A549 (cell line): ENCODE results near the gene TMEM240. TPM values are rescaled to one million over a fixed set of nuclear protein-coding genes. Genes with fewer than 3 reads are reported as not detected.

ENCODE experiments used
- ATAC-seq, 2 experiments: fragments of 200-7000 bp in 1 of 2; fragments of >200 bp in 1 of 2; cut with Nextera tagmentation in 1 of 2; cut with Tn5 transposase in 1 of 2; 3 replicates each; pipeline versions ENCODE4 v1.8.0 to v1.9.1; 2018 to 2020; ENCODE audit warnings: mild to moderate bottlenecking in 1 of 2, moderate library complexity in 1 of 2
- CTCF ChIA-PET: fragments of 300-600 bp; sonication (Branson Sonifier 250); formaldehyde crosslinking; extraction: SDS; loops from one replicate; lab custom pipeline; 2021; ENCODE audit warnings: antibody characterized with exemption, inconsistent platforms; lab: Yijun Ruan, JAX
- POLR2A ChIA-PET: fragments of 350-600 bp; formaldehyde crosslinking; extraction: SDS; loops from one replicate; lab custom pipeline; 2021; ENCODE audit warnings: antibody characterized with exemption, inconsistent platforms; lab: Yijun Ruan, JAX
- DNase-seq, 2 experiments: peaks; one replicate each; pipeline versions ENCODE4 v3.0.0 to v3.0.0-alpha.2; 2011 to 2016; ENCODE audit warnings: low read depth in 1 of 2, low spot score in 1 of 2
- FAIRE-seq: peaks from 2 replicates; lab custom pipeline; 2011; peaks lifted over from hg19 to GRCh38; lab: Jason Lieb, UNC
- H3K27ac ChIP-seq, 2 experiments: fragments of >200 bp; sonication (Bioruptor Twin); formaldehyde crosslinking; 3 replicates each; pipeline ENCODE4 v1.5.1; 2016 to 2017
- H3K4me1 ChIP-seq: fragments of >200 bp; sonication (Bioruptor Twin); formaldehyde crosslinking; 3 replicates; pipeline ENCODE4 v1.6.1; 2016
- H3K4me2 ChIP-seq: fragments of >200 bp; sonication (Bioruptor Twin); formaldehyde crosslinking; 3 replicates; pipeline ENCODE4 v1.6.1; 2016
- H3K4me3 ChIP-seq: fragments of >200 bp; sonication (Bioruptor Twin); formaldehyde crosslinking; 3 replicates; pipeline ENCODE4 v1.5.1; 2016
- H3K9me3 ChIP-seq: fragments of >200 bp; sonication (Bioruptor Twin); formaldehyde crosslinking; 3 replicates; pipeline ENCODE4 v1.6.1; 2016
- BCL3 ChIP-seq: fragments of >200 bp; sonication (Bioruptor Twin); formaldehyde crosslinking; IDR thresholded peaks from 3 replicates; pipeline ENCODE4 v1.6.1; 2016
- BHLHE40 ChIP-seq: IDR thresholded peaks from 2 replicates; pipeline ENCODE4 v1.6.1; 2012; ENCODE audit warnings: low read depth, low read length, inconsistent platforms
- CBX2 ChIP-seq: fragments of 200-600 bp; sonication (generic); IDR thresholded peaks from 2 replicates; pipeline ENCODE4 v1.6.1; 2016; ENCODE audit warnings: low read depth, mild to moderate bottlenecking, borderline replicate concordance
- CEBPB ChIP-seq, 2 experiments: fragments of >200 bp in 1 of 2; sonication (Bioruptor Twin) in 1 of 2; formaldehyde crosslinking in 1 of 2; IDR thresholded peaks; 2 replicates each; pipeline ENCODE4 v1.6.1; 2012 to 2016
- CHD2 ChIP-seq: fragments of 150-350 bp; IDR thresholded peaks from 2 replicates; pipeline ENCODE4 v1.6.1; 2014; ENCODE audit warnings: low read length; ENCODE audit not compliant: partially characterized antibody
- CHD4 ChIP-seq: fragments of 200-600 bp; sonication (generic); IDR thresholded peaks from 2 replicates; pipeline ENCODE4 v1.6.1; 2016; ENCODE audit warnings: antibody characterized with exemption, mild to moderate bottlenecking, borderline replicate concordance
- EHF ChIP-seq: fragments of 250-450 bp; sonication (Bioruptor Pico); IDR thresholded peaks from 2 replicates; pipeline ENCODE4 v1.5.0; 2020; ENCODE audit warnings: mild to moderate bottlenecking
- ELK1 ChIP-seq: fragments of 150-350 bp; IDR thresholded peaks from 2 replicates; pipeline ENCODE4 v1.6.1; 2014; ENCODE audit warnings: low read depth, mild to moderate bottlenecking, low read length
- EP300 ChIP-seq, 2 experiments: fragments of >200 bp; sonication (Bioruptor Twin); formaldehyde crosslinking; IDR thresholded peaks; 2 replicates in 1 of 2; 3 replicates in 1 of 2; pipeline ENCODE4 v1.6.1; 2016 to 2017
- ESRRA ChIP-seq: fragments of 150-350 bp; IDR thresholded peaks from 2 replicates; pipeline ENCODE4 v1.6.1; 2014; ENCODE audit warnings: mild to moderate bottlenecking, low read length, borderline replicate concordance
- FOXS1 ChIP-seq: fragments of 250-450 bp; sonication (Bioruptor Pico); IDR thresholded peaks from 2 replicates; pipeline ENCODE4 v1.5.0; 2020; ENCODE audit warnings: mild to moderate bottlenecking, moderate library complexity
- GATA3 ChIP-seq: IDR thresholded peaks from 2 replicates; pipeline ENCODE4 v1.6.1; 2012; ENCODE audit warnings: borderline replicate concordance
- HES2 ChIP-seq: fragments of >200 bp; sonication (Bioruptor Twin); formaldehyde crosslinking; IDR thresholded peaks from 2 replicates; pipeline ENCODE4 v1.6.1; 2016
- HEYL ChIP-seq: fragments of 250-450 bp; sonication (Bioruptor Pico); IDR thresholded peaks from 2 replicates; pipeline ENCODE4 v1.8.0; 2021; ENCODE audit warnings: mild to moderate bottlenecking, moderate library complexity
- HOXB5 ChIP-seq: fragments of 250-450 bp; sonication (Bioruptor Pico); IDR thresholded peaks from 2 replicates; pipeline ENCODE4 v1.5.0; 2020; ENCODE audit warnings: mild to moderate bottlenecking, moderate library complexity
- JUN ChIP-seq, 2 experiments: fragments of >200 bp; sonication (Bioruptor Twin); formaldehyde crosslinking; IDR thresholded peaks; 2 replicates in 1 of 2; 3 replicates in 1 of 2; pipeline ENCODE4 v1.6.1; 2016 to 2017
- JUNB ChIP-seq: fragments of >200 bp; sonication (Bioruptor Twin); formaldehyde crosslinking; IDR thresholded peaks from 2 replicates; pipeline ENCODE4 v1.6.1; 2016
- KDM1A ChIP-seq: fragments of 200-600 bp; sonication (generic); IDR thresholded peaks from 2 replicates; pipeline ENCODE4 v1.6.1; 2016; ENCODE audit warnings: low read depth, mild to moderate bottlenecking
- MAFK ChIP-seq: fragments of 450-650 bp; IDR thresholded peaks from 2 replicates; pipeline ENCODE4 v1.6.1; 2014; ENCODE audit not compliant: partially characterized antibody
- MAZ ChIP-seq: fragments of 150-350 bp; IDR thresholded peaks from 2 replicates; pipeline ENCODE4 v1.6.1; 2014; ENCODE audit warnings: antibody characterized with exemption, low read depth, low read length, borderline replicate concordance
- NFE2L2 ChIP-seq: fragments of 150-350 bp; conservative IDR thresholded peaks from 2 replicates; pipeline ENCODE4 v1.6.1; 2014; ENCODE audit warnings: low read length
- PBX3 ChIP-seq: IDR thresholded peaks from 2 replicates; pipeline ENCODE4 v1.6.1; 2012
- RAD21 ChIP-seq, 2 experiments: fragments of >200 bp in 1 of 2; sonication (Bioruptor Twin) in 1 of 2; formaldehyde crosslinking in 1 of 2; IDR thresholded peaks in 1 of 2; conservative IDR thresholded peaks in 1 of 2; 2 replicates in 1 of 2; 3 replicates in 1 of 2; pipeline ENCODE4 v1.6.1; 2012 to 2018; ENCODE audit warnings: inconsistent platforms in 1 of 2
- RARB ChIP-seq: fragments of 250-450 bp; sonication (Bioruptor Pico); IDR thresholded peaks from 2 replicates; pipeline ENCODE4 v1.8.0; 2021; ENCODE audit warnings: mild to moderate bottlenecking, moderate library complexity
- RCOR1 ChIP-seq: fragments of 150-350 bp; IDR thresholded peaks from 2 replicates; pipeline ENCODE4 v1.6.1; 2014; ENCODE audit warnings: antibody characterized with exemption, low read length, low read depth
- SMC3 ChIP-seq: fragments of >200 bp; sonication (Bioruptor Twin); formaldehyde crosslinking; IDR thresholded peaks from 3 replicates; pipeline ENCODE4 v1.6.1; 2018; ENCODE audit warnings: inconsistent platforms
- TFCP2L1 ChIP-seq: fragments of 250-450 bp; sonication (Bioruptor Pico); IDR thresholded peaks from 2 replicates; pipeline ENCODE4 v1.5.0; 2021; ENCODE audit warnings: mild to moderate bottlenecking
- USF2 ChIP-seq: fragments of 450-650 bp; IDR thresholded peaks from 2 replicates; pipeline ENCODE4 v1.6.1; 2014; ENCODE audit warnings: antibody characterized with exemption
- ZFP36 ChIP-seq: fragments of 450-650 bp; IDR thresholded peaks from 2 replicates; pipeline ENCODE4 v1.6.1; 2014; ENCODE audit warnings: borderline replicate concordance; ENCODE audit not compliant: partially characterized antibody
- ZSCAN20 ChIP-seq: fragments of 250-450 bp; sonication (Bioruptor Pico); IDR thresholded peaks from 2 replicates; pipeline ENCODE4 v1.8.0; 2022; ENCODE audit warnings: mild to moderate bottlenecking, moderate library complexity
- WGBS: methylation state at CpG from one replicate; pipeline ENCODE4 v1.1.6; 2017; ENCODE audit errors: missing lambda C conversion rate; 5-methylcytosine and 5-hydroxymethylcytosine counted together
- polyA plus RNA-seq, 4 experiments: library from polyadenylated mRNA; depleted of rRNA in 3 of 4; stranded (reverse); fragments of >200 nt; fragmentation: RNase III in 1 of 4; extraction: RNeasy Plus Mini Kit Qiagen cat#74134 plus additional on column Dnase treatment in 1 of 4; gene quantifications; 2 replicates in 3 of 4; 3 replicates in 1 of 4; pipeline ENCODE4 v1.2.3, GENCODE V29; 2011 to 2017

The TMEM240 gene
- polyA plus RNA-seq, 2 of the 4 experiments (the other 2 are of a cell fraction), result 0.14 to 1.1 TPM

- WGBS, result 97% methylated on average over 22 of the region's 32 CpGs
- no peak overlapping the region for H3K4me3 ChIP-seq
- DNase-seq, result no peak
- TF ChIP-seq GATA3 (no peak), BHLHE40 (no peak), PBX3 (no peak), CBX2 (no peak), RAD21 (conservative IDR thresholded peaks at IDR 0.05 in 1 of 2, IDR thresholded peaks at IDR 0.05 in 1 of 2) (no peak), MAFK (no peak), CHD4 (no peak), NFE2L2 (no peak), RCOR1 (no peak), EHF (CRISPR knock-in tag) (no peak), USF2 (no peak)
- no peaks in the 10 kb centered on the region for H3K4me1 ChIP-seq
- ATAC-seq, result no peak
- no peak for FAIRE-seq
- H3K9me3 ChIP-seq, result no peaks in the 10 kb centered on the region
- H3K27ac ChIP-seq, result no peak overlapping the region
- H3K4me2 ChIP-seq, result no peak overlapping the region
- CTCF ChIA-PET, result no interaction called here
- POLR2A ChIA-PET, result no interaction called here
Observed at GRCh38 chr1:1537626-1538250, 2.7 kb downstream of the TMEM240 start.

GRCh38 chr1:1536938-1537546 lies 3.4 kb downstream of the TMEM240 start:
- ATAC-seq, result no peak
- POLR2A ChIA-PET, result no interaction called here
- 100% methylated on average over 2 of the region's 15 CpGs for WGBS

GRCh38 chr1:1536019-1536937 lies 4.1 kb downstream of the TMEM240 start:
- CTCF ChIA-PET, result interaction anchor here (0.8 kb wide), 1 partner anchor 11 kb away, joined by 3 read pairs; no protein-coding TSS in a partner anchor
- DNase-seq (no peak), ATAC-seq (peak; percentile 19 to 32; a peak in 4 of 6 replicates), FAIRE-seq (no peak)
- POLR2A ChIA-PET, result no interaction called here
- H3K4me2 ChIP-seq, result no peak overlapping the region
- no peaks in the 10 kb centered on the region; the same call in 2 of the 3 replicates for H3K9me3 ChIP-seq
- no peak for TF ChIP-seq TFCP2L1 (CRISPR knock-in tag)
- no peak for TF ChIP-seq MAFK
- TF ChIP-seq ELK1, result no peak
- TF ChIP-seq JUNB, result no peak
- TF ChIP-seq FOXS1, result no peak
- no peak for TF ChIP-seq KDM1A
- no peak for TF ChIP-seq GATA3
- TF ChIP-seq EP300 (IDR thresholded peaks at IDR 0.05), result no peak
- TF ChIP-seq ZSCAN20 (CRISPR knock-in tag), result no peak
- TF ChIP-seq BHLHE40, result no peak
- TF ChIP-seq CBX2, result no peak
- no peak for TF ChIP-seq ESRRA
- TF ChIP-seq HES2, result no peak
- TF ChIP-seq BCL3, result no peak
- no peak for TF ChIP-seq JUN (IDR thresholded peaks at IDR 0.05)
- no peak for TF ChIP-seq HOXB5
- no peak for TF ChIP-seq CEBPB (IDR thresholded peaks at IDR 0.05)
- no peak overlapping the region for H3K4me3 ChIP-seq
- WGBS, result 90% methylated on average over 29 of the region's 48 CpGs
- no peaks in the 10 kb centered on the region for H3K4me1 ChIP-seq
- no peak overlapping the region for H3K27ac ChIP-seq

More at GRCh38 chr1:1536938-1537546, 3.4 kb downstream of the TMEM240 start:
- FAIRE-seq (no peak), DNase-seq (no peak)
- H3K4me1 ChIP-seq, result no peaks in the 10 kb centered on the region
- H3K4me2 ChIP-seq, result no peak overlapping the region
- H3K9me3 ChIP-seq, result no peaks in the 10 kb centered on the region; the same call in 2 of the 3 replicates
- no peak overlapping the region for H3K27ac ChIP-seq
- TF ChIP-seq CHD2, result no peak
- TF ChIP-seq RARB (CRISPR knock-in tag), result no peak
- TF ChIP-seq ZFP36, result no peak
- TF ChIP-seq HEYL (CRISPR knock-in tag), result no peak
- no peak for TF ChIP-seq MAZ
- TF ChIP-seq KDM1A, result no peak
- TF ChIP-seq SMC3, result no peak
- no peak for TF ChIP-seq MAFK
- no peak for TF ChIP-seq BHLHE40
- CTCF ChIA-PET, result interaction anchor here (0.8 kb wide), 1 partner anchor 10 kb away, joined by 3 read pairs; no protein-coding TSS in a partner anchor
- H3K4me3 ChIP-seq, result no peak overlapping the region
